Right lobe of liver (tissue), 4 donors: ENCODE results near the gene MYO3A.

Experiments used
- POLR2A ChIP-seq: fragments of 450-650 bp; IDR thresholded peaks from one replicate; pipeline ENCODE4 v1.6.1; 2017; ENCODE audit warnings: antibody characterized with exemption, mild to moderate bottlenecking
- TF ChIP-seq, protein P1 (sequence below), 4 donors: fragments of 200-600 bp in 3 of 4; fragments of 450-650 bp in 1 of 4; IDR thresholded peaks; one replicate each; pipeline versions ENCODE4 v1.5.1 to v1.8.0; 2016 to 2022; ENCODE audit warnings: antibody characterized with exemption in 4 of 4, mild to moderate bottlenecking in 2 of 4
- donor health status: DM: no; HTN: no; CAD: no.
- donor health status: DM: no; HTN: no; CAD: no.
- donor health status: DM: no; HTN: yes; CAD: no.

DNA sequence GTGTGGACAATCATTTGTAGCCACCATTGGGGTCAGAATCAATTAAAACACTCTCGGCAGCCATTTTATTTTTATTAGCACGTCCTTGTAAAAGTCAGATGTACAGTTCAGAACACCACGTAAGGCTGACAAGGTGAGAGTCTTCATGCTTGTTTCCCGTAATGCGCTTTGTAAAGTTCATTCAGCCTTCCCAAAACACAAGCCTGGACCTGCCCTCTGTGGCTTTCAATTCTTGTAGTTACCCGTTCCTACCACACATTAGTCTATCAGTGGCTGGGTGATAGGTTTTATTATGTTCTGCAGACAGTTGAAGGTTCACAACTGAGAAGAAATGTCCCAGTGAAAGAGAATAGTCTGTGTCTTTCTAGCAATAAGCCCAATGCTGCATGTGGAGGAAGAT, 317.9 kb downstream of the MYO3A start:
- TF ChIP-seq, protein P1, sequence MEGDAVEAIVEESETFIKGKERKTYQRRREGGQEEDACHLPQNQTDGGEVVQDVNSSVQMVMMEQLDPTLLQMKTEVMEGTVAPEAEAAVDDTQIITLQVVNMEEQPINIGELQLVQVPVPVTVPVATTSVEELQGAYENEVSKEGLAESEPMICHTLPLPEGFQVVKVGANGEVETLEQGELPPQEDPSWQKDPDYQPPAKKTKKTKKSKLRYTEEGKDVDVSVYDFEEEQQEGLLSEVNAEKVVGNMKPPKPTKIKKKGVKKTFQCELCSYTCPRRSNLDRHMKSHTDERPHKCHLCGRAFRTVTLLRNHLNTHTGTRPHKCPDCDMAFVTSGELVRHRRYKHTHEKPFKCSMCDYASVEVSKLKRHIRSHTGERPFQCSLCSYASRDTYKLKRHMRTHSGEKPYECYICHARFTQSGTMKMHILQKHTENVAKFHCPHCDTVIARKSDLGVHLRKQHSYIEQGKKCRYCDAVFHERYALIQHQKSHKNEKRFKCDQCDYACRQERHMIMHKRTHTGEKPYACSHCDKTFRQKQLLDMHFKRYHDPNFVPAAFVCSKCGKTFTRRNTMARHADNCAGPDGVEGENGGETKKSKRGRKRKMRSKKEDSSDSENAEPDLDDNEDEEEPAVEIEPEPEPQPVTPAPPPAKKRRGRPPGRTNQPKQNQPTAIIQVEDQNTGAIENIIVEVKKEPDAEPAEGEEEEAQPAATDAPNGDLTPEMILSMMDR (IDR thresholded peaks at IDR 0.05): no peak
- TF ChIP-seq POLR2A: no peak
